GM12801 (cell line): Measurements from ENCODE around the gene OSBPL8.

Experiments used
- TF ChIP-seq, protein P1 (sequence below): IDR thresholded peaks from one replicate; pipeline ENCODE4 v1.5.1; 2011; ENCODE audit warnings: control low read depth; ENCODE audit not compliant: insufficient read length; ENCODE audit errors: extremely low read depth

Gene OSBPL8

GRCh38 chr12:76308866-76309265 lies 250.7 kb downstream of the OSBPL8 start:
- TF ChIP-seq, protein P1, sequence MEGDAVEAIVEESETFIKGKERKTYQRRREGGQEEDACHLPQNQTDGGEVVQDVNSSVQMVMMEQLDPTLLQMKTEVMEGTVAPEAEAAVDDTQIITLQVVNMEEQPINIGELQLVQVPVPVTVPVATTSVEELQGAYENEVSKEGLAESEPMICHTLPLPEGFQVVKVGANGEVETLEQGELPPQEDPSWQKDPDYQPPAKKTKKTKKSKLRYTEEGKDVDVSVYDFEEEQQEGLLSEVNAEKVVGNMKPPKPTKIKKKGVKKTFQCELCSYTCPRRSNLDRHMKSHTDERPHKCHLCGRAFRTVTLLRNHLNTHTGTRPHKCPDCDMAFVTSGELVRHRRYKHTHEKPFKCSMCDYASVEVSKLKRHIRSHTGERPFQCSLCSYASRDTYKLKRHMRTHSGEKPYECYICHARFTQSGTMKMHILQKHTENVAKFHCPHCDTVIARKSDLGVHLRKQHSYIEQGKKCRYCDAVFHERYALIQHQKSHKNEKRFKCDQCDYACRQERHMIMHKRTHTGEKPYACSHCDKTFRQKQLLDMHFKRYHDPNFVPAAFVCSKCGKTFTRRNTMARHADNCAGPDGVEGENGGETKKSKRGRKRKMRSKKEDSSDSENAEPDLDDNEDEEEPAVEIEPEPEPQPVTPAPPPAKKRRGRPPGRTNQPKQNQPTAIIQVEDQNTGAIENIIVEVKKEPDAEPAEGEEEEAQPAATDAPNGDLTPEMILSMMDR: no peak

GRCh38 chr12:76307083-76307482 lies 252.5 kb downstream of the OSBPL8 start:
- TF ChIP-seq, protein P1: no peak

DNA sequence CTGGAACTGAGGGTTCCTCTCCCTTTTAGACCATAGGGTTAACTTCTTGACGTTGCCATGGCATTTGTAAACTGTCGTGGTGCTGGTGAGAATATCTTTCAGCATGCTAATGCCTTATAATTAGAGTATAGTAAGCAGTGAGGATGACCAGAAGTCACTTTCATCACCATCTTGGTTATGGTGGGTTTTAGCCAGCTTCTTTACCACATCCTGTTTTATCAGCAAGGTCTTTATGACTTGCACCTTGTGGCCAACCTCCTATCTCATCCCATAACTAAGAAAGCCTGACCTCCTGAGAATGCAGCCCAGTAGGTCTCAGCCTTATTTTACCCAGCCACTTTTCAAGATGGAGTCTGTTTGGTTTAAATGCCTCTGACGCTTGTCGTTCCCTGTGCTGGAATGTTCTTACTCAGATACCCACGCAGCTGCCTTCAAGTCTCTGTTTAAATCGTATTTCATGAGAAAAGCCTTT lies 255.5 kb downstream of the OSBPL8 start:
- TF ChIP-seq, protein P1: no peak

GRCh38 chr12:76303365-76303764 lies 256.2 kb downstream of the OSBPL8 start:
- TF ChIP-seq, protein P1: no peak
